WTC11 (cell line): ENCODE data around the gene CNBP. TPM values are rescaled to one million over a fixed set of nuclear protein-coding genes. Genes with fewer than 3 reads are reported as not detected.

Source experiments
- ARID4B ChIP-seq: sonication (generic); formaldehyde crosslinking; IDR thresholded peaks from 2 replicates; pipeline ENCODE4 v1.8.0; 2023; ENCODE audit warnings: missing genetic modification reagents, mild to moderate bottlenecking, borderline replicate concordance
- CREB1 ChIP-seq: sonication (generic); formaldehyde crosslinking; IDR thresholded peaks from 2 replicates; pipeline ENCODE4 v1.8.0; 2023; ENCODE audit warnings: mild to moderate bottlenecking, missing genetic modification reagents
- CREM ChIP-seq: sonication (generic); formaldehyde crosslinking; IDR thresholded peaks from 2 replicates; pipeline ENCODE4 v1.8.1; 2022; ENCODE audit warnings: mild to moderate bottlenecking, missing genetic modification reagents, moderate library complexity
- CTCF ChIP-seq: fragments of 200-600 bp; IDR thresholded peaks from 2 replicates; pipeline ENCODE4 v1.8.0; 2022; ENCODE audit warnings: antibody characterized with exemption
- E2F1 ChIP-seq: sonication (generic); formaldehyde crosslinking; IDR thresholded peaks from 2 replicates; pipeline ENCODE4 v1.8.0; 2022; ENCODE audit warnings: mild to moderate bottlenecking, missing genetic modification reagents
- IRF1 ChIP-seq: sonication (generic); formaldehyde crosslinking; IDR thresholded peaks from 2 replicates; pipeline ENCODE4 v1.8.0; 2023; ENCODE audit warnings: missing genetic modification reagents
- IRF2 ChIP-seq: sonication (generic); formaldehyde crosslinking; IDR thresholded peaks from 2 replicates; pipeline ENCODE4 v1.8.0; 2022; ENCODE audit warnings: low read depth, missing genetic modification reagents, borderline replicate concordance
- MYBL2 ChIP-seq: sonication (generic); formaldehyde crosslinking; IDR thresholded peaks from 2 replicates; pipeline ENCODE4 v1.8.1; 2023; ENCODE audit warnings: mild to moderate bottlenecking, moderate library complexity, missing genetic modification reagents
- NFE2L1 ChIP-seq: sonication (generic); formaldehyde crosslinking; IDR thresholded peaks from 2 replicates; pipeline ENCODE4 v1.8.1; 2023; ENCODE audit warnings: missing genetic modification reagents
- NFYB ChIP-seq: sonication (generic); formaldehyde crosslinking; conservative IDR thresholded peaks from 2 replicates; pipeline ENCODE4 v1.8.0; 2022; ENCODE audit warnings: low read depth, missing genetic modification reagents
- TCF7 ChIP-seq: sonication (generic); formaldehyde crosslinking; IDR thresholded peaks from 2 replicates; pipeline ENCODE4 v1.8.0; 2022; ENCODE audit warnings: mild to moderate bottlenecking, low read depth, missing genetic modification reagents, moderate library complexity
- TEAD4 ChIP-seq: sonication (generic); formaldehyde crosslinking; IDR thresholded peaks from 2 replicates; pipeline ENCODE4 v1.8.0; 2022; ENCODE audit warnings: mild to moderate bottlenecking, missing genetic modification reagents
- USF1 ChIP-seq: sonication (generic); formaldehyde crosslinking; IDR thresholded peaks from 2 replicates; pipeline ENCODE4 v1.8.0; 2022; ENCODE audit warnings: mild to moderate bottlenecking, missing genetic modification reagents
- ZNF281 ChIP-seq: sonication (generic); formaldehyde crosslinking; IDR thresholded peaks from 2 replicates; pipeline ENCODE4 v1.8.0; 2023; ENCODE audit warnings: mild to moderate bottlenecking, missing genetic modification reagents
- ZNF423 ChIP-seq: fragments of 250-450 bp; sonication (Bioruptor Pico); IDR thresholded peaks from 2 replicates; pipeline ENCODE4 v2.1.2; 2022; ENCODE audit warnings: mild to moderate bottlenecking, moderate library complexity
- total RNA-seq: library from RNA; stranded (reverse); gene quantifications from 3 replicates; pipeline ENCODE4 v1.2.3, GENCODE V29; 2021
- TF ChIP-seq, protein P1 (sequence below): sonication (generic); formaldehyde crosslinking; IDR thresholded peaks from 2 replicates; pipeline ENCODE4 v1.8.1; 2023; ENCODE audit warnings: mild to moderate bottlenecking, missing genetic modification reagents, moderate library complexity
- TF ChIP-seq, protein P2 (sequence below): sonication (generic); formaldehyde crosslinking; IDR thresholded peaks from 2 replicates; pipeline ENCODE4 v1.8.1; 2022; ENCODE audit warnings: low read depth, mild to moderate bottlenecking, moderate library complexity, missing genetic modification reagents, borderline replicate concordance
- TF ChIP-seq, protein P3 (sequence below): sonication (generic); formaldehyde crosslinking; IDR thresholded peaks from 2 replicates; pipeline ENCODE4 v1.8.1; 2023; ENCODE audit warnings: mild to moderate bottlenecking, missing genetic modification reagents

Gene CNBP
- total RNA-seq, 1 experiment from 2014 or later = 329 TPM

GRCh38 chr3:129160891-129161859, 22.5 kb downstream of the CNBP start, which contains the start of gene ISY1 (continued):
- peak; percentile 65 for TF ChIP-seq CTCF
- peak; percentile 94 for TF ChIP-seq CREM (CRISPR knock-in tag)
- TF ChIP-seq ZNF281 (CRISPR knock-in tag) = no peak
- 0 out of 2 replicates have a peak, but pooled peaks have one; percentile 26 for TF ChIP-seq CREB1 (CRISPR knock-in tag)
- 0 out of 2 replicates have a peak, but pooled peaks have one; percentile 51 for TF ChIP-seq MYBL2
- no peak for TF ChIP-seq E2F1
- TF ChIP-seq, protein P1, sequence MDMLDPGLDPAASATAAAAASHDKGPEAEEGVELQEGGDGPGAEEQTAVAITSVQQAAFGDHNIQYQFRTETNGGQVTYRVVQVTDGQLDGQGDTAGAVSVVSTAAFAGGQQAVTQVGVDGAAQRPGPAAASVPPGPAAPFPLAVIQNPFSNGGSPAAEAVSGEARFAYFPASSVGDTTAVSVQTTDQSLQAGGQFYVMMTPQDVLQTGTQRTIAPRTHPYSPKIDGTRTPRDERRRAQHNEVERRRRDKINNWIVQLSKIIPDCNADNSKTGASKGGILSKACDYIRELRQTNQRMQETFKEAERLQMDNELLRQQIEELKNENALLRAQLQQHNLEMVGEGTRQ (CRISPR knock-in tag) = no peak; the same call in 1 of the 2 replicates
- no peak for TF ChIP-seq IRF1 (CRISPR knock-in tag)
- TF ChIP-seq ARID4B (CRISPR knock-in tag) = peak; percentile 51; the same call in 1 of the 2 replicates
- 0 out of 2 replicates have a peak, but pooled peaks have one; percentile 63 for TF ChIP-seq NFE2L1 (CRISPR knock-in tag)
- no peak for TF ChIP-seq USF1 (CRISPR knock-in tag)
- TF ChIP-seq, protein P2, sequence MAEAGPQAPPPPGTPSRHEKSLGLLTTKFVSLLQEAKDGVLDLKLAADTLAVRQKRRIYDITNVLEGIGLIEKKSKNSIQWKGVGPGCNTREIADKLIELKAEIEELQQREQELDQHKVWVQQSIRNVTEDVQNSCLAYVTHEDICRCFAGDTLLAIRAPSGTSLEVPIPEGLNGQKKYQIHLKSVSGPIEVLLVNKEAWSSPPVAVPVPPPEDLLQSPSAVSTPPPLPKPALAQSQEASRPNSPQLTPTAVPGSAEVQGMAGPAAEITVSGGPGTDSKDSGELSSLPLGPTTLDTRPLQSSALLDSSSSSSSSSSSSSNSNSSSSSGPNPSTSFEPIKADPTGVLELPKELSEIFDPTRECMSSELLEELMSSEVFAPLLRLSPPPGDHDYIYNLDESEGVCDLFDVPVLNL (CRISPR knock-in tag) = no peak
- TF ChIP-seq ZNF423 = no peak
- TF ChIP-seq TEAD4 = no peak
- no peak for TF ChIP-seq IRF2
- TF ChIP-seq, protein P3, sequence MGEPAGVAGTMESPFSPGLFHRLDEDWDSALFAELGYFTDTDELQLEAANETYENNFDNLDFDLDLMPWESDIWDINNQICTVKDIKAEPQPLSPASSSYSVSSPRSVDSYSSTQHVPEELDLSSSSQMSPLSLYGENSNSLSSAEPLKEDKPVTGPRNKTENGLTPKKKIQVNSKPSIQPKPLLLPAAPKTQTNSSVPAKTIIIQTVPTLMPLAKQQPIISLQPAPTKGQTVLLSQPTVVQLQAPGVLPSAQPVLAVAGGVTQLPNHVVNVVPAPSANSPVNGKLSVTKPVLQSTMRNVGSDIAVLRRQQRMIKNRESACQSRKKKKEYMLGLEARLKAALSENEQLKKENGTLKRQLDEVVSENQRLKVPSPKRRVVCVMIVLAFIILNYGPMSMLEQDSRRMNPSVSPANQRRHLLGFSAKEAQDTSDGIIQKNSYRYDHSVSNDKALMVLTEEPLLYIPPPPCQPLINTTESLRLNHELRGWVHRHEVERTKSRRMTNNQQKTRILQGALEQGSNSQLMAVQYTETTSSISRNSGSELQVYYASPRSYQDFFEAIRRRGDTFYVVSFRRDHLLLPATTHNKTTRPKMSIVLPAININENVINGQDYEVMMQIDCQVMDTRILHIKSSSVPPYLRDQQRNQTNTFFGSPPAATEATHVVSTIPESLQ (CRISPR knock-in tag) = no peak
- no peak for TF ChIP-seq TCF7
- TF ChIP-seq NFYB (CRISPR knock-in tag) = 0 out of 2 replicates have a peak, but pooled peaks have one; percentile 38
